Astrocyte of the cerebellum (primary cell): ENCODE data around the gene ETNK1.

Experiments
- DNase-seq: peaks from one replicate; pipeline ENCODE4 v3.0.0-alpha.2; 2011; ENCODE audit warnings: low read depth
- H3K4me3 ChIP-seq: 2 replicates; pipeline ENCODE4 v1.5.1; 2011; ENCODE audit warnings: mild to moderate bottlenecking, low read depth, low read length, moderate library complexity
- CTCF ChIP-seq: IDR thresholded peaks from 2 replicates; pipeline ENCODE4 v1.5.1; 2012; ENCODE audit warnings: low read length, low read depth, moderate library complexity, mild to moderate bottlenecking; ENCODE audit errors: missing control alignments
- in situ Hi-C: cut with HindIII; loops from 2 replicates; pipeline ENCODE4 v1.10.0; 2017; ENCODE audit warnings: low sequenced_read_pairs

Gene ETNK1

GRCh38 chr12:22712083-22712482, 87.1 kb downstream of the ETNK1 start:
- no peak for TF ChIP-seq CTCF
- DNase-seq = no peak
- in situ Hi-C loops = loop anchor here (25.0 kb wide), 1 partner anchor 500 kb away; no protein-coding TSS in a partner anchor
- H3K4me3 ChIP-seq = no peak overlapping the region

GRCh38 chr12:22715254-22715653, 90.3 kb downstream of the ETNK1 start:
- TF ChIP-seq CTCF = no peak
- in situ Hi-C loops = loop anchor here (25.0 kb wide), 1 partner anchor 497 kb away; no protein-coding TSS in a partner anchor
- H3K4me3 ChIP-seq = no peak overlapping the region
- DNase-seq = no peak

GRCh38 chr12:22719745-22720144, 94.8 kb downstream of the ETNK1 start:
- no peak for DNase-seq
- in situ Hi-C loops = loop anchor here (25.0 kb wide), 1 partner anchor 493 kb away; no protein-coding TSS in a partner anchor
- H3K4me3 ChIP-seq = no peak overlapping the region
- no peak for TF ChIP-seq CTCF

- no peak overlapping the region for H3K4me3 ChIP-seq
- no peak for DNase-seq
- in situ Hi-C loops = loop anchor here (25.0 kb wide), 1 partner anchor 490 kb away; no protein-coding TSS in a partner anchor
- no peak for TF ChIP-seq CTCF
Measured at GRCh38 chr12:22722081-22722480, 97.1 kb downstream of the ETNK1 start.

GRCh38 chr12:22722779-22723178, 97.8 kb downstream of the ETNK1 start:
- no peak overlapping the region for H3K4me3 ChIP-seq
- no peak for TF ChIP-seq CTCF
- in situ Hi-C loops = loop anchor here (25.0 kb wide), 1 partner anchor 490 kb away; no protein-coding TSS in a partner anchor
- DNase-seq = no peak

GRCh38 chr12:22728987-22729386, 104.0 kb downstream of the ETNK1 start:
- no peak for DNase-seq
- no peak for TF ChIP-seq CTCF
- no peak overlapping the region for H3K4me3 ChIP-seq
- in situ Hi-C loops = no loop called here
